ENCODE data around the gene RAD51B.

DNA sequence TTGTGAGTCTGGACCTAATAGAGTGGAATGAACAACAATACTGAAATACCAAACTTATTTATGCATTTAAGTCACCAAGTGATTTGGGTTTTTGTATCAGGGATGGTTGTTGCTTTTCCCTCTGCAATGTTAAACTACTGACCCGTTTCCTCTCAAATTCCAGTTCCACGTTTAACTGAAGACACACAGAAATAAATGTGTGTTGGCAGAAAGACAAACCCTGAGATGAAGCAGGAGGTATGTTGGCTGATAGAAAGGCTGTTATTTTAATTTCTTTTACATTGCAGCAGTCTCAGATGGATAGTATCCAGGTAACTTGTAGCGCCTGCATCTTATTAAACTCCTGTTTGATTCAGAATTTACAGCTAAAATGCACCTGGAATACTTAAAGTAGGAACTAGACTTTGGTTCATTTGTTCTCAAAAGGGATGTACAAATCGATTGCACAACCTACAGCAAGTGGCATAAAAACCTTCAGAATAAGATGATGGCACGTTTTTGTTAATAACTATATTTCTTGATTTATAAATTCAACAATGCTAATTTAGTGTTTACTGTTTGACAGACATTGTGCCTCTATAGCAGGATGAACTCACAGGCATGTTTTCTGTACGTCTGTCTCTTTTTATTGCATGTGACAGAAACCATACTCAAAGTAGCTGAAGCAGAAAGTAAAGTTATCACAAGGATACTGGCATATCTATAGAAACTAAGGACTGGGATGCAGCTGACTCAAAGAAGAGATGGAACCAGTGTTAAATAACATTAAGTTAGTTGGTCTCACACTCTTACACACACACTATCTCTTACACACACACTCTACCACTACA, 567.6 kb downstream of the RAD51B start:
- TF ChIP-seq POLR2A (IDR thresholded peaks at IDR 0.05; ENCODE audit: low read depth, low read length): no peak
- TF ChIP-seq POLR2AphosphoS5 (IDR thresholded peaks at IDR 0.05; ENCODE audit: low read depth, low read length): no peak
- no peak for TF ChIP-seq TAF1 (IDR thresholded peaks at IDR 0.05; ENCODE audit: borderline replicate concordance, low read depth, low read length)

Data from GM12892 (cell line).